Activated CD4-positive, alpha-beta T cell treated with anti-CD3 and anti-CD28 coated beads, Interleukin-2, amount 50 U/mL, for 16 hours (primary cell): ENCODE measurements around the gene PCDHGB1.
"Not testable (repeated sequence)": the region's sequence is repeated elsewhere in the genome, so short reads cannot be mapped to it uniquely, and the experiment has no call there.

Source experiments
- DNase-seq: peaks from one replicate; pipeline ENCODE4 v3.0.0-alpha.2; 2020

PCDHGB1 gene

GRCh38 chr5:141349917-141350619 lies at the start of gene PCDHGB1:
Gene PCDHGB1, plus strand, starts transcription at chr5:141350099. Its CDS starts 162 bp downstream, at chr5:141350261.
- DNase-seq, result peak; percentile 21

DNA sequence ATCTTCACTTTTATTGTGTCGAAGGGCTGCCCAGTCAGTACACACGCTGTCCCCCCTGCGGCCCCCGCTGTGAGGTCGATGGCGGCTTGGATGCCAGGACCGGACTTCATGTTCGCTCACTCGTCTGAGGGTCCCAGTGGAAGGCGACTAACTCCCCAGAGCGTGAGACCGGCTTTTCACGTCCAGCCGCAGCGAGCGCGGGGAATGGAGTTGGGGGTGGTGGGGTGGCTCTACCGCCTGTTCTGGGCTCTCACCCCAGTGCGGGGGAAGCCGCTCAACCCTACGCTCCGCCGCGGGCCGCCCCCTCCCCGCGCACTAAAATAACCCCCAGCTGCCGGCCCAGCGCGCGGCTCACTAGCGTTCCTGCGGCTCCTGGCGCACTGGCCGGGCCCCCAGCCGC lies 46.1 kb upstream of the PCDHGB1 start, which contains the start of gene SLC25A2:
Gene SLC25A2, minus strand, starts transcription at position 294 of the 400 bp plus-strand sequence. Its CDS starts 184 bp downstream, at position 110.
- DNase-seq, result no peak

DNA sequence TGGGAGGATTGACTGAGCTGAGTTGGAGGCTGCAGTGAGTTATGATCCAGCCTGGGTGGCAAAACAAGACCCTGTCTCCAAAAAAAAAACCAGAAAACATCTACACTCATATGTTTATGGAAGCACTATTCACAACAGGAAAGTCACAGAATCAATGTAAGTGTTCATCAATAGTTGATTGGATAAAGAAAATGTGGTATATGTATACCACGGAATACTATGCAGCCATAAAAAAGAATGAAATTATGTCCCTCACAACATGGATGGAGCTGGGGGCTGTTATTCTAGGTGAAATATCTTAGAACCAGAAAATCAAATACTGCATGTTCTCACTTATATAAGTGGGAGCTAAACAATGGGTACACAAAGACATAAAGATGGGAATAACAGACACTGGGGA lies 43.3 kb upstream of the PCDHGB1 start:
- DNase-seq, result no peak

DNA sequence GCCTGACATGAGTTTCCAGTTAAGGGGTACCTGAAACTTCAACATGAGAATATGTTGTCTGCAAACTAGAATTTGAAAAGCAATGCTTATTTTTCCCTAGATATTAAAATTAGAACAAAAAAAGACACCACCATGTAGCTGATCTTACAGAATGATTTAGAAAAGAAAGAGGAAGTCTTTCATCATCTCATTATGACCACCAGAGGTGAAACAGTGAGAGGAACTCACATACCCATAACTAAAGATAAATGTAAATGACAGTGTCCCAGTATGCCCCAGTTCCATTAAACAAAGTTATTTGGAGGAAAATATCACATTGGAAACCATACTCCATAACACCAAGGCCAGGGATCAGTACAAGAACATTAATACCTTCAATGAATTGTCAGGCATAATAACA lies 36.2 kb upstream of the PCDHGB1 start:
- DNase-seq, result no peak

- DNase-seq, result not testable (repeated sequence)
Observed at GRCh38 chr5:141316963-141317362, 32.9 kb upstream of the PCDHGB1 start.

DNA sequence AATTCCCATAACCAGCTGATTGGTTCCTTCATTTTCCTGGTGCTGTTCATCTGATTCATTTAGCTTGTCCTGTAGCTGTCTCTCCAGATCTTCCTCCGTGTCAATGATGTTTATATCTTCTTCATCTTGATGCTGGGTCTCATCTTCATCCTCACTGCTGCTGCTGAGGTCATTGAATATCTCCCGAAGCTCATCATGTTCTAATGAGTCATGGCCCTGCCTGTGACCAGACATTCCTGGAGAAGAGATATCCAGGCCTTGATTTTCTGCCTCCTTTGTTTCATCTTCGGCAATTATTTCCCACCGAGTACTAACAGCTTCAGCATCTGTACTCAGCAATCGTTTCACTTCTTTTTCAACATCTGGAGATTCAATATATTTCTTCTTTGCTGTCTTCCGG lies 30.7 kb upstream of the PCDHGB1 start:
- DNase-seq, result no peak

DNA sequence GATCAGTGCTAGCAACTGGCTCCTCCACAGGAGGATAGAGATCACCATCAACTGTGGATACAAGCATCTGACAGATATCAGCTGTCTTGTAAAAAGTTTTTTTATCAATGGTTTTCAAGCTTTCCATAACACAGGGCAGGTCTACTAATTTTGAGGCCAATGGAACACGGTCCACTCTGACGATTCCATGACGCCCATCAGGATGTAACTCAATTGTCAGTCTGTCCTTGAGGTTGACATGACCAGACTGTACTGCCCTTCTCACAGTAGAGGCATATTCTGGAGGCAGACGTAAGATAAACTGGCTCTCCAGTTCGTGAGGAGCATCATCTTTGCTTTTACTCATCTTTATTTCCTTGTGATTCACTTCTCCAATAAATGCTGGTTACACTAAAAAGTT lies 30.2 kb upstream of the PCDHGB1 start:
- no peak for DNase-seq

DNA sequence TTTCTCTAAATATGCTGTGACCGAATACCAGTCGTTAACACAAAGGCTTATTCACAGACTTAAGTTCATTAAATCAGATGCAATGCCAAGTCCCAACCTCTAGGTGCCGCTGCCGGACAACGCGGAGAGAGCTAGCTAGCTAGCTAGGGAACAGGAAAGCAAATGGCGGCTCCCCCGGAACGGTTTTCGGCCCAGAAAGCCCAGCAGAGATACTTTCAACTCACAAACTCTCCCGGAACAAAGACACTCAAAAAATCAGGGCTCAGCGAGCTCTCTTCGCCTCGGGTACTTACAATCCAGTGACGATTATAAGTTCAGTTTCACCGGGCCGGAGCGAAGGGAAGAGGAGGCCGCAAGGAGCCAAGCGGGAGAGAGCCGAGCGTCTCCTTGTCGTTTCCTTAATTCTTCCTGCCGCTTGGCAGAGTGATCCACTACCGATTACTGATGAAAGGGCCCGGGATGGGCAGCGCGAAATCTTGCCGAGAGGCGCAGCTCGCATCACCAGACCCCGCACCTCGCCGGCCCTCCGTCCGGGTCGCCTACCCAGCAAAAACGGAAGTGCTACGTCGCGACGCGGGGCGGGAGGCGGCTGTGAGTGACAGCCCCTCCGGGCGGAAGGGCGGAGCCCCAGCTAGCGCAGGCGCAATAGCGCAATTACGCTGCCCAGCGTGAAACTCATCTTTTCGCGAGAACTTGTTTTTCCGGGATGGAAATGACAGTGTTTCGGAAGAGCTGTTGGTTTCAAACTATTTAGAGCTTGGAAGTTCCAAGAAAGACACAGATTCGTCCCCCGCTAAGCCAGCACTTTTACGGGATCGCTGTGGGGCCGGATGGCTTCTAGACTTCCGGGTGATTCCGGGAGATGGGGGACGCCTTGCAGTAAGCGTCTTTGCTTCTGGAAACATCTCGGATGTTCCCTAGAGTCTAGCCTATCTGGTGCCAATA lies 29.4 kb upstream of the PCDHGB1 start, which contains the start of gene TAF7:
Gene TAF7, minus strand, starts transcription at position 560 of the 945 bp plus-strand sequence. CDS start 740 bp downstream, outside the sequence.
- peak; percentile 93 for DNase-seq

- DNase-seq, result no peak
Observed at GRCh38 chr5:141322261-141322660, 27.6 kb upstream of the PCDHGB1 start.

DNA sequence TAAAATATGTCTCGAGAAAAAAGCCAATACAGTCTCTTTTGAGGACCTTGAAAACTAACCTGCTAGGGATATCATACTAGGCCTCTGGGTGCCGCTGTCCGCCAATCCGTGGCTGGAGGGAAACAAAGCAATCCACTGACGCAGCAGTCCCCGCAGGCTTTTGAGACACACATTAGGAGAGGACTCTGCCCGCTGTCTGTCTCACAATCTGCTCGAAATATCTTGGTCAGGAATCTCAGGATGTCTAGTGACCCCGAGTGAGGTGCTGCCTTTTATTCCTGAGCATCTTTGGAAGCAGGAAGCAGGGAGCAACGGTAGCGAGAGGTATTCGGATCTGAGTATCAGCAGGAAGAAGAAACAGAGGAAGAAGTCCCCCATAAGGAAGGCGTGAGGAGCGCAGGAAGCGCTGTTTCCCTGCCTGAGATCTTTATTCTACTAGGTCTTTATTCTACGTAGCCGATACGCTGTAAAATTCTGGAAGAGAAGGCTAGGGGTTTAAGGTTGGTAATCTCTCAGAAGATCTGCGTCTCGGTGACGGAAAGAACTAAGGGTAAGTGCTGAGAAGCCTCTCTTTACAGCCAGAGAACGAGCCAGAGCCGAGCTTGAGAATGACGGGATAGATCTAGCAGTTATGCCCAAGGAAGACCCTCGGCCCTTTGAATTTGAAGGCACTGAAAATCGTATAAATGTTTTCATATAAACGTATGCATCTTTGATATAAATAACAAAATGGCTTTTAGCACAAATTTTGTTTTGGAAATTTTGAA lies 23.6 kb upstream of the PCDHGB1 start:
- DNase-seq, result peak; percentile 60

DNA sequence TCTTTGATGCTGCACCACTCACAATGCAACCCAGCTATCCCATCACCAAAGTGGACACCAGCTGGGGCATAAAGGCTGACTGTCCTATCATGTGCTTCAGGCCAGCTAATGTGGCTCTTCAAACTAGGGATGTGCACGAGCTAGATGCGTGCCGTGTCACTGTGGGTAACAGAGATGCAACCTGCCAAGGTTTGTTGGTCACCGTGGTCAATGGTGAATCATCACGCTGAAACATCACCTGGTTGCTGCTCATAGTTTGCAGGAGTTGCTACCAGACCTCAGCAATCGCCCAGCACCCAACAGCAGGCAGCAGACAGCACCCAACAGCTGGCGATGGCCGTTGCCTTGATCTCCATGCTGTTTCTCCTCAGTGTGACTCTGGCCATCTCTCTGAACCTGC lies 21.7 kb upstream of the PCDHGB1 start:
- no peak for DNase-seq

- no peak for DNase-seq
Observed at GRCh38 chr5:141330299-141331080, 19.4 kb upstream of the PCDHGB1 start, which contains the start of gene PCDHGA1. Gene PCDHGA1, plus strand, starts transcription at chr5:141330514.

DNA sequence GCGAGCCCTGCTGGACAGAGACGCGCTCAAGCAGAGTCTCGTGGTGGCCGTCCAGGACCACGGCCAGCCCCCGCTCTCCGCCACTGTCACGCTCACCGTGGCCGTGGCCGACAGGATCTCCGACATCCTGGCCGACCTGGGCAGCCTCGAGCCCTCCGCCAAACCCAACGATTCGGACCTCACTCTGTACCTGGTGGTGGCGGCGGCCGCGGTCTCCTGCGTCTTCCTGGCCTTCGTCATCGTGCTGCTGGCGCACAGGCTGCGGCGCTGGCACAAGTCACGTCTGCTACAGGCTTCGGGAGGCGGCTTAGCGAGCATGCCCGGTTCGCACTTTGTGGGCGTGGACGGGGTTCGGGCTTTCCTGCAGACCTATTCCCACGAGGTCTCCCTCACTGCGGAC lies 17.3 kb upstream of the PCDHGB1 start:
- DNase-seq, result not testable (repeated sequence)

GRCh38 chr5:141338538-141339306 lies 11.2 kb upstream of the PCDHGB1 start, which contains the start of gene PCDHGA2:
Gene PCDHGA2, plus strand, starts transcription at chr5:141338760.
- peak; percentile 24 for DNase-seq

DNA sequence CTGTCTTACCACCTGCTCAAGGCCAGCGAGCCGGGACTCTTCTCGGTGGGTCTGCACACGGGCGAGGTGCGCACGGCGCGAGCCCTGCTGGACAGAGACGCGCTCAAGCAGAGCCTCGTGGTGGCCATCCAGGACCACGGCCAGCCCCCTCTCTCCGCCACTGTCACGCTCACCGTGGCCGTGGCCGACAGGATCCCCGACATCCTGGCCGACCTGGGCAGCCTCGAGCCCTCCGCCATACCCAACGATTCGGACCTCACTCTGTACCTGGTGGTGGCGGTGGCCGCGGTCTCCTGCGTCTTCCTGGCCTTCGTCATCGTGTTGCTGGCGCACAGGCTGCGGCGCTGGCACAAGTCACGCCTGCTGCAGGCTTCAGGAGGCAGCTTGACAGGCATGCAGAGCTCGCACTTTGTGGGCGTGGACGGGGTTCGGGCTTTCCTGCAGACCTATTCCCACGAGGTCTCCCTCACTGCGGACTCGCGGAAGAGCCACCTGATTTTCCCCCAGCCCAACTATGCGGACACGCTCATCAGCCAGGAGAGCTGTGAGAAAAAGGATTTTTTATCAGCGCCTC lies 9.0 kb upstream of the PCDHGB1 start:
- not testable (repeated sequence) for DNase-seq

GRCh38 chr5:141342773-141343172 lies 7.1 kb upstream of the PCDHGB1 start:
- no peak for DNase-seq

DNA sequence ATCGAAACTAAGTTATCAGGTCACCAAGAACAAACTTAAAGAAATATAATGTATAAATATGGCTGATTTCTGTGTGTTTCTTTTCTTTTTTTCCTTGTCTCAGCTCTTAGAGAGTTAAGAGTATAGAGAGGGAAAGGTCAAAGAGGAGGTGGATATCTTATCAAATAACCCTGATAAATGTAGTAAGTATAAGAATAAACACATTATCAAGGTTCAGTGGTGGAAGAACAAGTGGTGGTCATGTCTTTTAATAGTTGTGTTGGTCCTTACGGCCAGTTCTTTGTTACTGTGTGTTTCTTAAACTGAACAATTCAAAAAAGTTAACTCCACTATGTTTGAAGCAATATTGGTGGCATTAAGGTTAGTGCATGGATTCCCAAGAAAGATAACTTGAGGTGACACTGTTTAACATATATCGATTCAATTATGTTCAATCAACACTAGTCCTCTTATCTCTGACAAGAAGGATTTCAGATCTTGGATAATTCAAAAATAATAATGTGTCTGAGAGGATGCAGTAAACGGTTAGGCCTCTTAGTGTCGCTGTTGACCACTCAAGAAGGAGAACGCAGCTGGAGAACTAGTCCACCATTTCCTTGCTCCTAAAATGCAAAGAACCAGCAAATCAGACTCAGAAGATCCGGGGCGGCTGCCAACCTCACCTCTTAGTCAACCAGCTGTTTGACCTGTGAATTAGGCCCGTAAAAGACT lies 6.5 kb upstream of the PCDHGB1 start, which contains the start of gene PCDHGA3:
Gene PCDHGA3, plus strand, starts transcription at position 588 of the 711 bp plus-strand sequence. CDS start 205 bp downstream, outside the sequence.
- no peak for DNase-seq

- no peak for DNase-seq
Observed at GRCh38 chr5:141343953-141344463, 5.9 kb upstream of the PCDHGB1 start.

- no peak for DNase-seq
Observed at GRCh38 chr5:141345327-141345726, 4.6 kb upstream of the PCDHGB1 start.

DNA sequence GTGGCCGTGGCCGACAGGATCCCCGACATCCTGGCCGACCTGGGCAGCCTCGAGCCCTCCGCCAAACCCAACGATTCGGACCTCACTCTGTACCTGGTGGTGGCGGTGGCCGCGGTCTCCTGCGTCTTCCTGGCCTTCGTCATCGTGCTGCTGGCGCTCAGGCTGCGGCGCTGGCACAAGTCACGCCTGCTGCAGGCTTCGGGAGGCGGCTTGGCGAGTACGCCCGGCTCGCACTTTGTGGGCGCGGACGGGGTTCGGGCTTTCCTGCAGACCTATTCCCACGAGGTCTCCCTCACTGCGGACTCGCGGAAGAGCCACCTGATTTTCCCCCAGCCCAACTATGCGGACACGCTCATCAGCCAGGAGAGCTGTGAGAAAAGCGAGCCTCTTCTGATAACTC lies 3.9 kb upstream of the PCDHGB1 start:
- DNase-seq, result not testable (repeated sequence)
